ENCODE results near the gene C1orf50. TPM values are rescaled to one million over a fixed set of nuclear protein-coding genes. Genes with fewer than 3 reads are reported as not detected.
A peak's percentile ranks its signal among the peaks of the same experiment; 100 is the strongest.
"Not testable (repeated sequence)": the region's sequence is repeated elsewhere in the genome, so short reads cannot be mapped to it uniquely, and the experiment has no call there.

C1orf50 gene
- 10.8 TPM for total RNA-seq

GRCh38 chr1:42766741-42767509 lies at the start of gene C1orf50, which contains the start of gene P3H1:
C1orf50 (plus strand) TSS chr1:42767249; CDS start chr1:42767312, 63 bp downstream.
P3H1 (minus strand) TSS chr1:42767028; CDS start chr1:42766971, 57 bp downstream.
- intact Hi-C loops (cut with DNase I): no loop called here
- peak; percentile 98 for ATAC-seq
- DNase-seq (ENCODE audit: low spot score): peak; percentile 100

- ATAC-seq (no peak), DNase-seq (ENCODE audit: low spot score) (no peak)
- intact Hi-C loops (cut with DNase I): no loop called here
Observed at GRCh38 chr1:42720868-42721267, 46.2 kb upstream of the C1orf50 start.

- DNase-seq (ENCODE audit: low spot score) (no peak), ATAC-seq (no peak)
- intact Hi-C loops (cut with DNase I): no loop called here
Observed at GRCh38 chr1:42721926-42722325, 45.1 kb upstream of the C1orf50 start.

- intact Hi-C loops (cut with DNase I); DNase-seq (ENCODE audit: low spot score); ATAC-seq: not testable (repeated sequence)
Observed at GRCh38 chr1:42722403-42722802, 44.6 kb upstream of the C1orf50 start.

- intact Hi-C loops (cut with DNase I): no loop called here
Observed at GRCh38 chr1:42723511-42723910, 43.5 kb upstream of the C1orf50 start.

GRCh38 chr1:42725820-42726219 lies 41.2 kb upstream of the C1orf50 start:
- DNase-seq (ENCODE audit: low spot score); intact Hi-C loops (cut with DNase I); ATAC-seq: not testable (repeated sequence)

More at GRCh38 chr1:42723511-42723910, 43.5 kb upstream of the C1orf50 start:
- no peak for DNase-seq (ENCODE audit: low spot score)
- no peak for ATAC-seq

- DNase-seq (ENCODE audit: low spot score) (no peak), ATAC-seq (no peak)
- intact Hi-C loops (cut with DNase I): no loop called here
Observed at GRCh38 chr1:42730002-42730401, 37.0 kb upstream of the C1orf50 start.

GRCh38 chr1:42730988-42731387 lies 36.1 kb upstream of the C1orf50 start:
- intact Hi-C loops (cut with DNase I): no loop called here
- no peak for DNase-seq (ENCODE audit: low spot score)
- ATAC-seq: no peak

GRCh38 chr1:42731585-42731984 lies 35.5 kb upstream of the C1orf50 start:
- no peak for DNase-seq (ENCODE audit: low spot score)
- intact Hi-C loops (cut with DNase I): no loop called here
- ATAC-seq: no peak

GRCh38 chr1:42732126-42732680 lies 34.8 kb upstream of the C1orf50 start:
- no peak for ATAC-seq
- intact Hi-C loops (cut with DNase I): no loop called here
- DNase-seq (ENCODE audit: low spot score): no peak

- DNase-seq (ENCODE audit: low spot score) (no peak), ATAC-seq (no peak)
- intact Hi-C loops (cut with DNase I): no loop called here
Observed at GRCh38 chr1:42733415-42734200, 33.4 kb upstream of the C1orf50 start.

- DNase-seq (ENCODE audit: low spot score) (no peak), ATAC-seq (no peak)
- intact Hi-C loops (cut with DNase I): no loop called here
Observed at GRCh38 chr1:42734201-42735035, 32.6 kb upstream of the C1orf50 start.

- intact Hi-C loops (cut with DNase I): no loop called here
- DNase-seq (ENCODE audit: low spot score) (no peak), ATAC-seq (no peak)
Observed at GRCh38 chr1:42735056-42735455, 32.0 kb upstream of the C1orf50 start.

- intact Hi-C loops (cut with DNase I): no loop called here
- no peak for DNase-seq (ENCODE audit: low spot score)
- ATAC-seq: no peak
Observed at GRCh38 chr1:42735477-42736105, 31.5 kb upstream of the C1orf50 start.

- DNase-seq (ENCODE audit: low spot score) (no peak), ATAC-seq (no peak)
- intact Hi-C loops (cut with DNase I): no loop called here
Observed at GRCh38 chr1:42736152-42736551, 30.9 kb upstream of the C1orf50 start.

GRCh38 chr1:42736571-42737200 lies 30.4 kb upstream of the C1orf50 start:
- DNase-seq (ENCODE audit: low spot score): no peak
- no peak for ATAC-seq
- intact Hi-C loops (cut with DNase I): no loop called here

- ATAC-seq: no peak
- no peak for DNase-seq (ENCODE audit: low spot score)
- intact Hi-C loops (cut with DNase I): no loop called here
Observed at GRCh38 chr1:42737257-42737656, 29.8 kb upstream of the C1orf50 start.

Data from sciatic nerve (tissue), 2 donors.